ENCODE measurements around the gene QSOX2. TPM values are rescaled to one million over a fixed set of nuclear protein-coding genes. Genes with fewer than 3 reads are reported as not detected.

Gene QSOX2
- polyA plus RNA-seq, 1 experiment: 14.7 TPM

DNA sequence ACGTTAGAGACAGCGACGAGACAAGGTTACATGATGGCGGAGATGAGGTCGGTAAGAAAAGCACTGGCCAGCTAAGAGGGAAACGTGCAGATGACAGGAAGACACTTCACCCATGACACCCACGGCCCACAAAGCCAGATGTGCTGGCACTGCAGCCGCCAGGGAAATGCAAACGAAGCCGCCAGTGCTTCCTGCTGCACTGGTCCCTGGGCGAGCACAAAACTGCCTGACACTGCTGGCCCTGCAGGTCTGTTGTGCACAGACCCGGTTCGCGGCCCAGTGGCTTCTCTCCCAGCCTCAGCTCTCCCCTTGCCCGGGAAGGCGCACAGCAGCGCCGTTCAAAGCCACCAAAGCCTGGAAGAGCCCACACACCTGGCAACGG, 20.3 kb downstream of the QSOX2 start:
- Histone ChIP-seq H3K9me3 (ENCODE audit: control insufficient read depth, insufficient read depth, low read length) (no peaks in the 10 kb centered on the region), H3K4me3 (ENCODE audit: low read depth, low read length) (no peak overlapping the region), H3K27me3 (ENCODE audit: control insufficient read depth, insufficient read depth, low read length) (peaks cover under 1% of the 10 kb centered on the region), H3K27ac (ENCODE audit: low read depth, low read length) (no peak overlapping the region)
- POLR2A ChIA-PET: no interaction called here
- CTCF ChIA-PET: interaction anchor here (1.0 to 2.5 kb wide), 7 partner anchors 7 to 58 kb away, joined by 3 to 10 read pairs (median 3); no protein-coding TSS in a partner anchor
- TF ChIP-seq, protein P1, sequence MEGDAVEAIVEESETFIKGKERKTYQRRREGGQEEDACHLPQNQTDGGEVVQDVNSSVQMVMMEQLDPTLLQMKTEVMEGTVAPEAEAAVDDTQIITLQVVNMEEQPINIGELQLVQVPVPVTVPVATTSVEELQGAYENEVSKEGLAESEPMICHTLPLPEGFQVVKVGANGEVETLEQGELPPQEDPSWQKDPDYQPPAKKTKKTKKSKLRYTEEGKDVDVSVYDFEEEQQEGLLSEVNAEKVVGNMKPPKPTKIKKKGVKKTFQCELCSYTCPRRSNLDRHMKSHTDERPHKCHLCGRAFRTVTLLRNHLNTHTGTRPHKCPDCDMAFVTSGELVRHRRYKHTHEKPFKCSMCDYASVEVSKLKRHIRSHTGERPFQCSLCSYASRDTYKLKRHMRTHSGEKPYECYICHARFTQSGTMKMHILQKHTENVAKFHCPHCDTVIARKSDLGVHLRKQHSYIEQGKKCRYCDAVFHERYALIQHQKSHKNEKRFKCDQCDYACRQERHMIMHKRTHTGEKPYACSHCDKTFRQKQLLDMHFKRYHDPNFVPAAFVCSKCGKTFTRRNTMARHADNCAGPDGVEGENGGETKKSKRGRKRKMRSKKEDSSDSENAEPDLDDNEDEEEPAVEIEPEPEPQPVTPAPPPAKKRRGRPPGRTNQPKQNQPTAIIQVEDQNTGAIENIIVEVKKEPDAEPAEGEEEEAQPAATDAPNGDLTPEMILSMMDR (IDR thresholded peaks at IDR 0.05; ENCODE audit: low read depth, low read length): no peak
- no peak for DNase-seq (ENCODE audit: low read depth, low spot score)

DNA sequence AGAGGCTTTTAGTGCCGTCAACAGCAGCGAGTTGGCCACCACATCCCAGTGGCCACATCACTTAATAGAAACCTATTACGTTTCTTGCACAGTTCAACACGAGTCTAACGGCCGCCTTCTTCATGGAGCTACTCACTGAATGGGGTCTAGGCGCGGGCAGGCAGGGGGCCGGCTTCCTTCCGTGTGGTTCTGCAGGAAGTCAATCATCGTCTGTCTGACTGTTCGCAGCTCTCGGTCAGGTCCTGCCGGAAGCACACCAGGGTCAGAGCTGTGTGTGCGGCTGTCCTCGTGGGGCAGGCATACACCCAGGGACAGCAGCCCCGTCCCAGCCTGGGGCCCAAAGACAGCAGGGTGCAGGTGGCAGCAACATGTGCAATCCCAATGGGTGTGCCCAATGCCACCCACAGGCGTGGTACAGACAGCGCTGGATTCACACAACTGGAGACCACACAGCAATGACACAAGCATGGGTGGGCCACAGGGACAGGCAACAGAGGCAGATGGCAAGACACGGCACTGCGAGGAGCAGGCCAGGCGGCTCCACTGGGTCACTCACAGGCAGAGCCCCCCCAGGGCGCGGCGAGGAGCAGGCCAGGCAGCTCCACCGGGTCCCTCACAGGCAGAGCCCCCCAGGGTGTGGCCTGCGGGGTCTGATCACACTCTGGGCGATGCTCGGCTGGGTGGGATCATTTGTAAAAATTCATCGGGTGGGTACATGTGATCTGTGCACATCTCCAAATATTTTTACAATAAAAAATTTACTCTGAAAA, 21.6 kb downstream of the QSOX2 start:
- H3K27me3 ChIP-seq (ENCODE audit: control insufficient read depth, insufficient read depth, low read length): peaks cover 2% of the 10 kb centered on the region
- H3K4me3 ChIP-seq (ENCODE audit: low read depth, low read length): no peak overlapping the region
- H3K27ac ChIP-seq (ENCODE audit: low read depth, low read length): no peak overlapping the region
- ChIA-PET CTCF (interaction anchor here (1.0 to 1.5 kb wide), 2 partner anchors 10 to 12 kb away, joined by 3 read pairs; no protein-coding TSS in a partner anchor), POLR2A (no interaction called here)
- DNase-seq (ENCODE audit: low read depth, low spot score): no peak
- TF ChIP-seq, protein P1 (IDR thresholded peaks at IDR 0.05; ENCODE audit: low read depth, low read length): no peak
- H3K9me3 ChIP-seq (ENCODE audit: control insufficient read depth, insufficient read depth, low read length): no peaks in the 10 kb centered on the region

DNA sequence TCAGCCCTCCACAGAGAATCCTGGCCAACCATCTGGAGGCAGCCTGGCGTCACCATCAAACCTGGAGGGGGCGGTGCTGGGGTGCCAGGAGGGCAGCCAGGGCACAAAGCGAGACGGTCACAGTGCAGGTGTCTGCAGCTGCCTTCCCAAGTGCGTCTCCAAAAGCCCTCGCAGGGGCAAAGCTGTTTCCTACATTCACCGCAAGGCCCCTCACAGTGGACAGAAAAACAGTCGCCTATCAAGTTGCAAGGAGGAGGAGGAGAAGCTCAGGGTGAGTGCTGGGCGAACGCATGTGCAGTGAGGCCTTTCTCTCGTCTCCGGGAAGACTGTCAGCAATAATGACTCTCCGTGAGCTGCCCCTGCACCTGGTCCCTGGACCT, 22.7 kb downstream of the QSOX2 start:
- ChIA-PET POLR2A (no interaction called here), CTCF (no interaction called here)

DNA sequence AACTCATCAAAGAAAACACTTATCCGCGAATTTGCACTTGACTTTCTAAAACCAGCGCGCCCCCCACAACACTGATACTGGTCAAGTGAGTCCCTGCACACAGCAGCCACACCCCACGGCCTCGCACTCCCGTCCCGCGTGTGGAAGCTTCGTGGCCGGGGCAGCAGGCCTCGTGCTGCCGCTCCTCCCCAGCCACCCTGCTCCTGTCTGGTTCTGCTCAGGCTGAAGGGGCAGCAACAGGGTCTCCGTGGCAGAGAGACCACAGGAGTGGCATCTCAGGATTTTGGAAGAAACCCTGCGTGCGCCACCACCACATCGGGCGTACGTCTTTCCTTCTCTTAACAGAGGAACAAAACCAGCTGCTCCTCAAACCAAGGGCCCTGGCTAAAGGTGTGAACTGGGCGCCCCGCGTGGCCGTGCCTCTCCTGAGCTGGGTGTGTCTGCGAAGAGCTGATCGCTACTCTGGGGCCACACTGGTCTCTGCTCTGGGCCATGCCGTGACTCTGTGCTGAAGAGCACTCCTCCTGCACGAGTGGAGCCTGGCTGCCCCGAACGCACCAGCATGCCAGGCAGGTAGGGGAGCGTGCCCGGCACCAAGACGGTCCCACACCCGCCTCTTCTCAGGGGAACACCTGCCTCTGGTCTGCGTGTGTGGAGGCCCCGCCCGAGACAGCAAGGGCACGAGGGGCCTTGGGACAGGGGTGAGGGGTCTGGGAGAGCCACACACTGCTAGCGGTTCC, 23.3 kb downstream of the QSOX2 start:
- Histone ChIP-seq H3K27ac (ENCODE audit: low read depth, low read length) (no peak overlapping the region), H3K9me3 (ENCODE audit: control insufficient read depth, insufficient read depth, low read length) (no peaks in the 10 kb centered on the region), H3K27me3 (ENCODE audit: control insufficient read depth, insufficient read depth, low read length) (peaks cover 2% of the 10 kb centered on the region), H3K4me3 (ENCODE audit: low read depth, low read length) (no peak overlapping the region)
- POLR2A ChIA-PET: no interaction called here
- DNase-seq (ENCODE audit: low read depth, low spot score): no peak
- TF ChIP-seq, protein P1 (IDR thresholded peaks at IDR 0.05; ENCODE audit: low read depth, low read length): no peak
- CTCF ChIA-PET: no interaction called here

More for the DNA sequence above, 22.7 kb downstream of the QSOX2 start:
- no peak overlapping the region for H3K4me3 ChIP-seq (ENCODE audit: low read depth, low read length)
- no peaks in the 10 kb centered on the region for H3K9me3 ChIP-seq (ENCODE audit: control insufficient read depth, insufficient read depth, low read length)
- H3K27me3 ChIP-seq (ENCODE audit: control insufficient read depth, insufficient read depth, low read length): peaks cover 2% of the 10 kb centered on the region
- TF ChIP-seq, protein P1 (IDR thresholded peaks at IDR 0.05; ENCODE audit: low read depth, low read length): no peak
- H3K27ac ChIP-seq (ENCODE audit: low read depth, low read length): no peak overlapping the region
- DNase-seq (ENCODE audit: low read depth, low spot score): no peak

Measured in AG04450 (cell line).